Subcutaneous abdominal adipose tissue (tissue), 5 donors: ENCODE data around the gene SLC12A3.

Source experiments
- H3K27ac ChIP-seq: one replicate; pipeline ENCODE4 v1.7.0; 2013; ENCODE audit warnings: low read depth, mild to moderate bottlenecking, inconsistent platforms, low read length, moderate library complexity
- H3K27me3 ChIP-seq, 5 donors: one replicate each; pipeline ENCODE4 v1.7.0; 2013; ENCODE audit warnings: low read length in 5 of 5, inconsistent platforms in 1 of 5; ENCODE audit not compliant: control insufficient read depth in 5 of 5, insufficient read depth in 4 of 5
- H3K36me3 ChIP-seq, 5 donors: one replicate each; pipeline ENCODE4 v1.7.0; 2013; ENCODE audit warnings: low read length in 5 of 5; ENCODE audit not compliant: control insufficient read depth in 5 of 5, insufficient read depth in 5 of 5
- H3K4me1 ChIP-seq, 5 donors: one replicate each; pipeline ENCODE4 v1.7.0; 2013; ENCODE audit warnings: low read length in 5 of 5, mild to moderate bottlenecking in 3 of 5, moderate library complexity in 1 of 5; ENCODE audit not compliant: control insufficient read depth in 5 of 5, insufficient read depth in 5 of 5
- H3K4me3 ChIP-seq, 5 donors: one replicate each; pipeline ENCODE4 v1.7.0; 2013; ENCODE audit warnings: low read length in 5 of 5, low read depth in 1 of 5
- H3K9ac ChIP-seq, 5 donors: one replicate each; pipeline ENCODE4 v1.7.0; 2013; ENCODE audit warnings: low read length in 5 of 5, mild to moderate bottlenecking in 4 of 5, moderate library complexity in 3 of 5
- H3K9me3 ChIP-seq, 5 donors: one replicate each; pipeline ENCODE4 v1.7.0; 2013; ENCODE audit warnings: low read length in 5 of 5; ENCODE audit not compliant: control insufficient read depth in 5 of 5
- donor health status: healthy.
- donor health status: healthy.
- donor health status: healthy.
- donor health status: healthy.
- donor health status: healthy.

SLC12A3 gene

GRCh38 chr16:56885446-56886162 lies 20.6 kb downstream of the SLC12A3 start:
- no peaks in the 10 kb centered on the region for H3K36me3 ChIP-seq
- no peak overlapping the region for H3K9ac ChIP-seq
- H3K27ac ChIP-seq: no peak overlapping the region
- peaks cover 0 to 2% (median 0%) of the 10 kb centered on the region in 5 donors for H3K27me3 ChIP-seq
- H3K4me1 ChIP-seq: peaks cover 0 to 2% (median 0%) of the 10 kb centered on the region in 5 donors
- H3K4me3 ChIP-seq: no peak overlapping the region
- H3K9me3 ChIP-seq: no peaks in the 10 kb centered on the region

GRCh38 chr16:56886296-56886695 lies 21.3 kb downstream of the SLC12A3 start:
- Histone ChIP-seq H3K36me3 (no peaks in the 10 kb centered on the region), H3K9ac (no peak overlapping the region), H3K9me3 (no peaks in the 10 kb centered on the region), H3K4me3 (no peak overlapping the region), H3K27me3 (no peaks in the 10 kb centered on the region), H3K27ac (no peak overlapping the region), H3K4me1 (peaks cover 0 to 2% (median 0%) of the 10 kb centered on the region in 5 donors)

- Histone ChIP-seq H3K9ac (no peak overlapping the region), H3K9me3 (no peaks in the 10 kb centered on the region), H3K4me1 (peaks cover 0 to 2% (median 0%) of the 10 kb centered on the region in 5 donors), H3K4me3 (no peak overlapping the region), H3K27me3 (no peaks in the 10 kb centered on the region), H3K36me3 (no peaks in the 10 kb centered on the region), H3K27ac (no peak overlapping the region)
Measured at GRCh38 chr16:56886826-56887225, 21.8 kb downstream of the SLC12A3 start.

- H3K9me3 ChIP-seq: no peaks in the 10 kb centered on the region
- no peak overlapping the region for H3K9ac ChIP-seq
- no peak overlapping the region for H3K4me3 ChIP-seq
- H3K36me3 ChIP-seq: no peaks in the 10 kb centered on the region
- no peaks in the 10 kb centered on the region for H3K4me1 ChIP-seq
- peaks cover 0 to 4% (median 0%) of the 10 kb centered on the region in 5 donors for H3K27me3 ChIP-seq
- no peak overlapping the region for H3K27ac ChIP-seq
Measured at GRCh38 chr16:56888806-56889205, 23.8 kb downstream of the SLC12A3 start.

- Histone ChIP-seq H3K27ac (no peak overlapping the region), H3K4me3 (no peak overlapping the region), H3K9me3 (no peaks in the 10 kb centered on the region), H3K9ac (no peak overlapping the region), H3K4me1 (no peaks in the 10 kb centered on the region), H3K36me3 (no peaks in the 10 kb centered on the region), H3K27me3 (peaks cover 0 to 4% (median 0%) of the 10 kb centered on the region in 5 donors)
Measured at GRCh38 chr16:56889206-56889605, 24.2 kb downstream of the SLC12A3 start.

GRCh38 chr16:56891685-56892084 lies 26.7 kb downstream of the SLC12A3 start:
- no peaks in the 10 kb centered on the region for H3K9me3 ChIP-seq
- H3K27ac ChIP-seq: no peak overlapping the region
- H3K4me1 ChIP-seq: no peaks in the 10 kb centered on the region
- no peak overlapping the region for H3K4me3 ChIP-seq
- H3K36me3 ChIP-seq: no peaks in the 10 kb centered on the region
- H3K27me3 ChIP-seq: peaks cover 0 to 4% (median 0%) of the 10 kb centered on the region in 5 donors
- H3K9ac ChIP-seq: no peak overlapping the region

- Histone ChIP-seq H3K9ac (no peak overlapping the region), H3K27ac (no peak overlapping the region), H3K4me1 (no peaks in the 10 kb centered on the region), H3K36me3 (no peaks in the 10 kb centered on the region), H3K27me3 (peaks cover 0 to 4% (median 0%) of the 10 kb centered on the region in 5 donors), H3K4me3 (no peak overlapping the region), H3K9me3 (no peaks in the 10 kb centered on the region)
Measured at GRCh38 chr16:56892705-56893104, 27.7 kb downstream of the SLC12A3 start.

GRCh38 chr16:56894331-56894917 lies 29.4 kb downstream of the SLC12A3 start:
- H3K4me1 ChIP-seq: no peaks in the 10 kb centered on the region
- no peak overlapping the region for H3K27ac ChIP-seq
- H3K4me3 ChIP-seq: no peak overlapping the region
- H3K27me3 ChIP-seq: peaks cover 0 to 4% (median 0%) of the 10 kb centered on the region in 5 donors
- no peaks in the 10 kb centered on the region for H3K9me3 ChIP-seq
- H3K9ac ChIP-seq: no peak overlapping the region
- H3K36me3 ChIP-seq: no peaks in the 10 kb centered on the region

GRCh38 chr16:56895813-56896212 lies 30.8 kb downstream of the SLC12A3 start:
- Histone ChIP-seq H3K27me3 (peaks cover 0 to 4% (median 0%) of the 10 kb centered on the region in 5 donors), H3K4me3 (no peak overlapping the region), H3K36me3 (no peaks in the 10 kb centered on the region), H3K27ac (no peak overlapping the region), H3K9ac (no peak overlapping the region), H3K9me3 (no peaks in the 10 kb centered on the region), H3K4me1 (no peaks in the 10 kb centered on the region)

GRCh38 chr16:56896244-56896643 lies 31.2 kb downstream of the SLC12A3 start:
- no peaks in the 10 kb centered on the region for H3K4me1 ChIP-seq
- H3K9me3 ChIP-seq: no peaks in the 10 kb centered on the region
- H3K27ac ChIP-seq: no peak overlapping the region
- H3K27me3 ChIP-seq: peaks cover 0 to 4% (median 0%) of the 10 kb centered on the region in 5 donors
- no peaks in the 10 kb centered on the region for H3K36me3 ChIP-seq
- no peak overlapping the region for H3K9ac ChIP-seq
- no peak overlapping the region for H3K4me3 ChIP-seq
